Liver (tissue), 9 donors: Measurements from ENCODE around the gene C1D. TPM values are rescaled to one million over a fixed set of nuclear protein-coding genes. Genes with fewer than 3 reads are reported as not detected.

Experiments used
- DNase-seq: peaks from one replicate; pipeline ENCODE4 v3.0.0-alpha.2; 2017; ENCODE audit warnings: low spot score
- H3K27ac ChIP-seq, 2 donors: one replicate each; pipeline ENCODE4 v1.7.0; 2013; ENCODE audit warnings: inconsistent platforms in 2 of 2, low read length in 2 of 2, control low read depth in 1 of 2, low read depth in 1 of 2, mild to moderate bottlenecking in 1 of 2
- H3K27me3 ChIP-seq, 4 donors: one replicate each; pipeline versions ENCODE4 v1.6.1 to v1.7.0; 2013; ENCODE audit warnings: low read length in 3 of 4, inconsistent platforms in 1 of 4, mild to moderate bottlenecking in 1 of 4, moderate library complexity in 1 of 4; ENCODE audit not compliant: control insufficient read depth in 4 of 4, insufficient read depth in 4 of 4
- H3K36me3 ChIP-seq, 4 donors: one replicate each; pipeline versions ENCODE4 v1.6.1 to v1.7.0; 2013; ENCODE audit warnings: low read length in 3 of 4, mild to moderate bottlenecking in 3 of 4, low read depth in 1 of 4, moderate library complexity in 1 of 4; ENCODE audit not compliant: control insufficient read depth in 4 of 4, insufficient read depth in 3 of 4
- H3K4me1 ChIP-seq, 4 donors: one replicate each; pipeline versions ENCODE4 v1.6.1 to v1.7.0; 2013; ENCODE audit warnings: low read length in 3 of 4, mild to moderate bottlenecking in 3 of 4, moderate library complexity in 1 of 4; ENCODE audit not compliant: control insufficient read depth in 4 of 4, insufficient read depth in 4 of 4
- H3K4me3 ChIP-seq, 3 donors: one replicate each; pipeline versions ENCODE4 v1.6.1 to v1.7.0; 2013; ENCODE audit warnings: low read length in 3 of 3, control low read depth in 1 of 3, low read depth in 1 of 3, mild to moderate bottlenecking in 1 of 3
- H3K9ac ChIP-seq, 2 donors: one replicate each; pipeline ENCODE4 v1.7.0; 2013; ENCODE audit warnings: low read length in 2 of 2, mild to moderate bottlenecking in 2 of 2, moderate library complexity in 2 of 2, control low read depth in 1 of 2, low read depth in 1 of 2
- H3K9me3 ChIP-seq, 4 donors: one replicate each; pipeline versions ENCODE4 v1.6.1 to v1.7.0; 2013; ENCODE audit warnings: low read length in 3 of 4; ENCODE audit not compliant: control insufficient read depth in 4 of 4
- ATF3 ChIP-seq: IDR thresholded peaks from 2 replicates; pipeline ENCODE4 v1.6.1; 2016; ENCODE audit warnings: antibody characterized with exemption
- CTCF ChIP-seq: fragments of 150-350 bp; IDR thresholded peaks from 2 replicates; pipeline ENCODE4 v1.5.1; 2017; ENCODE audit warnings: improper control_type of control experiment, low read depth, low read length; ENCODE audit not compliant: missing input control
- EGR1 ChIP-seq, 2 donors: IDR thresholded peaks; 2 replicates each; pipeline ENCODE4 v1.6.1; 2016 to 2018; ENCODE audit warnings: antibody characterized with exemption in 2 of 2, low read depth in 2 of 2
- FOXA1 ChIP-seq: IDR thresholded peaks from 2 replicates; pipeline ENCODE4 v1.6.1; 2016; ENCODE audit warnings: antibody characterized with exemption
- FOXA2 ChIP-seq: IDR thresholded peaks from 2 replicates; pipeline ENCODE4 v1.6.1; 2016; ENCODE audit warnings: antibody characterized with exemption
- GABPA ChIP-seq, 2 donors: IDR thresholded peaks in 1 of 2; conservative IDR thresholded peaks in 1 of 2; 2 replicates each; pipeline ENCODE4 v1.6.1; 2016; ENCODE audit warnings: antibody characterized with exemption in 2 of 2, mild to moderate bottlenecking in 1 of 2, moderate library complexity in 1 of 2
- HNF4A ChIP-seq, 2 donors: conservative IDR thresholded peaks; 2 replicates each; pipeline ENCODE4 v1.6.1; 2016; ENCODE audit warnings: antibody characterized with exemption in 2 of 2, mild to moderate bottlenecking in 2 of 2
- HNF4G ChIP-seq: IDR thresholded peaks from 2 replicates; pipeline ENCODE4 v1.6.1; 2016; ENCODE audit warnings: antibody characterized with exemption
- JUND ChIP-seq, 2 donors: IDR thresholded peaks; 2 replicates each; pipeline ENCODE4 v1.6.1; 2016; ENCODE audit warnings: antibody characterized with exemption in 2 of 2
- MAX ChIP-seq: IDR thresholded peaks from 2 replicates; pipeline ENCODE4 v1.6.1; 2016; ENCODE audit warnings: antibody characterized with exemption
- NR2F2 ChIP-seq: IDR thresholded peaks from 2 replicates; pipeline ENCODE4 v1.6.1; 2016; ENCODE audit warnings: antibody characterized with exemption
- RAD21 ChIP-seq, 2 donors: IDR thresholded peaks; 2 replicates each; pipeline ENCODE4 v1.6.1; 2016; ENCODE audit warnings: antibody characterized with exemption in 2 of 2, mild to moderate bottlenecking in 2 of 2
- REST ChIP-seq: IDR thresholded peaks from 2 replicates; pipeline ENCODE4 v1.6.1; 2016; ENCODE audit warnings: antibody characterized with exemption, mild to moderate bottlenecking
- RXRA ChIP-seq, 2 donors: IDR thresholded peaks; 2 replicates each; pipeline ENCODE4 v1.6.1; 2017 to 2018; ENCODE audit warnings: antibody characterized with exemption in 2 of 2, mild to moderate bottlenecking in 1 of 2
- SP1 ChIP-seq: IDR thresholded peaks from 2 replicates; pipeline ENCODE4 v1.6.1; 2018; ENCODE audit warnings: antibody characterized with exemption, mild to moderate bottlenecking
- TAF1 ChIP-seq: conservative IDR thresholded peaks from 2 replicates; pipeline ENCODE4 v1.6.1; 2016; ENCODE audit warnings: antibody characterized with exemption, mild to moderate bottlenecking
- YY1 ChIP-seq: IDR thresholded peaks from 2 replicates; pipeline ENCODE4 v1.6.1; 2016; ENCODE audit warnings: antibody characterized with exemption, mild to moderate bottlenecking
- ZBTB33 ChIP-seq: IDR thresholded peaks from 2 replicates; pipeline ENCODE4 v1.6.1; 2016; ENCODE audit warnings: antibody characterized with exemption
- WGBS: extraction: QIAGEN DNeasy Blood & Tissue Kit; methylation state at CpG from one replicate; pipeline ENCODE4 v1.1.7; 2013; 5-methylcytosine and 5-hydroxymethylcytosine counted together
- polyA plus RNA-seq, 2 donors: library from polyadenylated mRNA; stranded (reverse) in 1 of 2; unstranded in 1 of 2; fragments of 200-250 nt in 1 of 2; fragments of >200 nt in 1 of 2; fragmentation: Nextera tagmentation in 1 of 2; extraction: Ambion mirVana in 1 of 2; gene quantifications; one replicate each; pipeline versions ENCODE4 v1.2.1 to v1.2.3, GENCODE V29; 2013 to 2015
- total RNA-seq, 2 donors: library from RNA; depleted of rRNA; stranded (reverse); fragments of >200 nt; gene quantifications; one replicate each; pipeline ENCODE4 v1.2.3, GENCODE V29; 2014
- donor health status: healthy.
- donor health status: healthy.
- donor health status: healthy.
- donor health status: healthy.
- donor health status: healthy.

The C1D gene
- total and polyA plus RNA-seq, 4 donors: 15.6 to 31.0 (median 18.9) TPM

GRCh38 chr2:68043032-68043431 lies 19.8 kb downstream of the C1D start:
- H3K27me3 ChIP-seq: no peaks in the 10 kb centered on the region

More at GRCh38 chr2:68043032-68043431, 19.8 kb downstream of the C1D start:
- no peak for TF ChIP-seq SP1
- no peak for TF ChIP-seq RAD21 (IDR thresholded peaks at IDR 0.05)
- TF ChIP-seq RXRA (IDR thresholded peaks at IDR 0.05): no peak
- no peak for TF ChIP-seq FOXA2
- TF ChIP-seq YY1: no peak
- no peak for TF ChIP-seq FOXA1
- TF ChIP-seq EGR1 (IDR thresholded peaks at IDR 0.05; ENCODE audit: low read depth in 2 of 2): no peak
- TF ChIP-seq MAX: no peak
- TF ChIP-seq REST: no peak
- no peak for TF ChIP-seq ATF3
- no peak for TF ChIP-seq TAF1
- TF ChIP-seq HNF4A (conservative IDR thresholded peaks at IDR 0.05): no peak
- no peak for TF ChIP-seq ZBTB33
- no peak for TF ChIP-seq GABPA (IDR thresholded peaks at IDR 0.05 in 1 of 2, conservative IDR thresholded peaks at IDR 0.05 in 1 of 2)
- no peak for TF ChIP-seq HNF4G
- no peak for TF ChIP-seq NR2F2
- no peak for TF ChIP-seq CTCF
- TF ChIP-seq JUND (IDR thresholded peaks at IDR 0.05): no peak
- H3K9me3 ChIP-seq: no peaks in the 10 kb centered on the region
- no peak overlapping the region for H3K9ac ChIP-seq
- WGBS: 96% methylated on average over 5 of the region's 5 CpGs
- H3K36me3 ChIP-seq: peaks cover 0 to 9% (median under 1%) of the 10 kb centered on the region in 4 donors
- no peak overlapping the region for H3K27ac ChIP-seq
- H3K4me1 ChIP-seq: no peaks in the 10 kb centered on the region
- H3K4me3 ChIP-seq: no peak overlapping the region
- DNase-seq: no peak
